Measurements from ENCODE around the gene ASCC3.

ASCC3 gene

DNA sequence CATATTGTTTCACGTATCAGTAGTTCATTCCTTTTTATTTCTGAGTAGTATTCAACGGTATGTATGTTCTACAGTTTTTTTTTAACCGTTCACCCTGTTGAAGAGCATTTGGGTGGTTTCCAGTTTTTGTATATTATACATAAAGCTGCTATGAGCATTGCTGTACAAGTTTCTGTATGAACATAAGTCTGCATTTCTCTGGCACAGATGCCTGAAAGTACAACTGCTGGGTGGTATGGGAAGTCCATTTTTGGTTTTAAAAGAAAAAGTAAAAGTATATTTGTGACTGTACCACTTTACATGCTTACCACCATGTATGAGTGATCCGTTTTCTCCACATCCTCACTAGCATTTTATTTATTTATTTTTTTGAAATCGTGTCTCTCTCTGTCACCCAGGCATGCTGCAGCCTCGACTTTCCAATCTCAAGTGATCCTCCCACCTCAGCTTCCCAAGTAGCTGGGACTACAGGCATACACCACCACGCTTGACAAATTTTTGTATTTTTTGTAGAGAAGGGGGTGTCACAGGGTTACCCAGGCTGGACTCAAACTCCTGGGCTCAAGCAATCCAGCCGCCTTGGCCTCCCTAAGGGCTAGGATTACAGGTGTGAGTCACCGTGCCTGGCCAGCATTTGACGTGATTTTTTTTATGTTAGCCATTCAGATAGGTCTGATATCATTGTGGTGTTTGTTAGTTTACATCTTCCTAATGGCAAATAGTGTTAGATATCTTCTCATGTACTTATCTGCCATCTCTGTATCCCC is 405.4 kb downstream of the ASCC3 start:
- no peaks in the 10 kb centered on the region for H3K9me3 Mint-ChIP-seq
- no peak for DNase-seq (ENCODE audit: low spot score)
- peaks cover 34% of the 10 kb centered on the region for H3K27me3 Mint-ChIP-seq (ENCODE audit: low read depth)
- peaks cover 25% of the 10 kb centered on the region for H3K4me1 Mint-ChIP-seq (ENCODE audit: low read depth)
- H3K4me3 Mint-ChIP-seq = no peak overlapping the region
- peaks cover 2% of the 10 kb centered on the region for H3K36me3 Mint-ChIP-seq (ENCODE audit: low read depth)
- no peak overlapping the region for H3K27ac Mint-ChIP-seq

DNA sequence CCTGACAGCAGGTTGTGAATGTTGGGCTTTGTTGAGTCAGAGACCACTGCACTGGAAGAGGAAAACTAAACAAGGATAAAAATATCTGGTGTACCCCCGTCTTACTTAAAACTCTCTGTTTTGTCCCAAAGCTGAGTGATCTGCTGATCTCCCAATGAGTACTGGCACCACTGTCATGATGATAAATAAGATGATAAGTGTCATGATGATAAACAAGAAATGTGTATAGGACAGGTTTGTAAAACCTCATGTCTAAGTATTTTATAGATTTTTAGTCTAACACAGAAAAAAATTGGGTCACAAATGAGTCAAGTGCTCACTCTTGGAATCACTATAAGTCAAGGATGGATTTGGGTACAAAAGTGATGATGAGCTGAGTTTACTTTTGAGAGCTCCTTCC is 407.9 kb downstream of the ASCC3 start:
- no peak for DNase-seq (ENCODE audit: low spot score)
- Mint-ChIP-seq H3K27ac (no peak overlapping the region), H3K9me3 (no peaks in the 10 kb centered on the region), H3K36me3 (ENCODE audit: low read depth) (peaks cover 2% of the 10 kb centered on the region), H3K27me3 (ENCODE audit: low read depth) (peaks cover 55% of the 10 kb centered on the region), H3K4me1 (ENCODE audit: low read depth) (peaks cover 25% of the 10 kb centered on the region), H3K4me3 (no peak overlapping the region)

DNA sequence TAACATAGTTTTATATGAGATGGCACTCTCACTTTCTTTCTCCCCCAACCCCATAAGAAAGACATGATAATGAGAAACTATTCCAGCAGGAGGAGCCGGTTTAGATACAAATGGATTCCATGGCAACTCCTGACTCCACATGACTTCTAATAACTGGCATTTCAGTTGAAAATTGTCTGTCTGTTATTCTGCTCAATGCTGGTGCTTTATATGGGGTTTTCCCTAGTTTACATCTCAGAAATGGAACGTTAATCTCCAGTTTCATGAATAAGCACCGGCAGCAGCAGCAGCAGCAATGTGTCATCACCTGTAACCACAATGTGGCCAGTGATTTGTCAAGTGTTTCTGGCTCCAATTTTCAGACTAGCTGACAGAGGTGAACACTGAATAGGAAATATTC is 408.5 kb downstream of the ASCC3 start:
- H3K9me3 Mint-ChIP-seq = peaks cover 4% of the 10 kb centered on the region
- peaks cover 2% of the 10 kb centered on the region for H3K36me3 Mint-ChIP-seq (ENCODE audit: low read depth)
- peak; percentile 75 for DNase-seq (ENCODE audit: low spot score)
- H3K4me3 Mint-ChIP-seq = peak overlapping the region; percentile 16
- peak overlapping the region; percentile 11 for H3K27ac Mint-ChIP-seq
- peaks cover 25% of the 10 kb centered on the region for H3K4me1 Mint-ChIP-seq (ENCODE audit: low read depth)
- peaks cover 60% of the 10 kb centered on the region for H3K27me3 Mint-ChIP-seq (ENCODE audit: low read depth)

DNA sequence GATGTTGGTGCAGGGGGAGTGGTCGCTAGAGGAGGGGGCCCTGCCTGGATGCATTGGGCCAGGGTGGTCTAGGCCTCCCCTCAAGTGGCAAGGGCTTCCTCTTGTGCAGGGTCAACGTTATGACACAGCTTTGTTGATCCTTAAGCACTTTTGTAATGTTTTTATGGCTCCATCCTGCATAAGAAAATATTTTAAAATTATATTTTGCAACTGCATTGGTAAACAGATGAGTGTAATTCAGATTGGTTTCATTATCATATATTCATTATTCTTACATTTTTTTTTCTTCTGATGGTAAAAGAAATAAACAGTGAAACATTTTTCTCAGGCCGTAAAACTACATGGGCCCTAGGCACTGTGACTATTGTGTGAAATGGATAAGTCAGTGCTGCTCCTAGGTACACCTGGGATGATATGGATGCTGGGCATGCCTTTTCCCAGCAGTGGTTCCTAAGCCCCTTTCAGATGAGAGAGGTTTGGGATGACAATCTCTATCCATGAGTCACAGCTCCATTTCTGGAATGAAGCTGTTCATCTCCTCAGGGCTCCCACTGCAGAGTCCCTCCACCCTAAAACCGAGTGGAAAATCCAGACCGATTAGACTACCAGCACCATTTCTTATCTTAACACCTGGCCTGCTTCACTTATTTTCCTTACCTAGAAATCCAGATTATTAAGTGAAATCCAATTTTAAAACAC is 410.6 kb downstream of the ASCC3 start:
- peaks cover 2% of the 10 kb centered on the region for H3K36me3 Mint-ChIP-seq (ENCODE audit: low read depth)
- peaks cover 26% of the 10 kb centered on the region for H3K4me1 Mint-ChIP-seq (ENCODE audit: low read depth)
- peaks cover 16% of the 10 kb centered on the region for H3K9me3 Mint-ChIP-seq
- H3K4me3 Mint-ChIP-seq = no peak overlapping the region
- H3K27me3 Mint-ChIP-seq (ENCODE audit: low read depth) = peaks cover 72% of the 10 kb centered on the region
- DNase-seq (ENCODE audit: low spot score) = no peak
- H3K27ac Mint-ChIP-seq = no peak overlapping the region

DNA sequence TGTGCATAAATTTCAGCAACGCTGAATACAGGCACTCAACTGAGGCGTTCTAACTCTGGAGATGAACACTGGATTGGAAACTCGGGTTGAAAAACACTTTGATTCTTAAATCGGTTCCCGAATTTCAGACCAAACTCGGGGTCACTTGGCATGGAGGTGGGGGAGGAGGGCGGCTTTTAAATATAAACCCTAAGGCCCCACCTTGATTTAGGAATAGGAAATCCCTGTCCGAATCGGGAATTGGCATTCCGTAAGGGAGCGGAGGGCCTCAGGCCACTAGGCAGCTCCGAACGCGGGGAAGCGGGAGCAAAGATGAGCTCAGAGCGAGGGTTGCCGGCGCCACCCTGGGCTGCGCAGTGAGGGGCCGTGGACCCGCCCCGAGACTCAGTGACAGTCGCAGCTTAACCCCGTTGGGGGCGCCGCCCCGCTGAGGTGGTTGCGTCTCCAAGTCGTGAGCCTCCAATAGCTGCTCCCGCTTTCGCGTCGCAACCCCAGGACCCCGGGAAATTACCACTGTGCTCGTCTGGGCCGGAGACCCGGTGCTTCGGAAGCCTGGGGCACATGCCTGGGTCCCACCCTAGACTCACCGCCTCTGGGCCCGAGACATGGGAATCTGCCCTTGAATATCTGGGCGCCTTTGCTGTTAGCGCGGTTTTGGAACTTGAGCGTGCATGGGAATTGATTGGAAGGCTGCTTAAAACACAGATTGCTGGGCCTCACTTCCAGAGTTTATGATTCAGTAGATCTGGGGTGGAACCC is 411.8 kb downstream of the ASCC3 start:
- peaks cover 16% of the 10 kb centered on the region for H3K9me3 Mint-ChIP-seq
- H3K36me3 Mint-ChIP-seq (ENCODE audit: low read depth) = peaks cover 2% of the 10 kb centered on the region
- no peak for DNase-seq (ENCODE audit: low spot score)
- H3K4me1 Mint-ChIP-seq (ENCODE audit: low read depth) = peaks cover 26% of the 10 kb centered on the region
- H3K27me3 Mint-ChIP-seq (ENCODE audit: low read depth) = peaks cover 77% of the 10 kb centered on the region
- H3K4me3 Mint-ChIP-seq = no peak overlapping the region
- H3K27ac Mint-ChIP-seq = no peak overlapping the region

DNA sequence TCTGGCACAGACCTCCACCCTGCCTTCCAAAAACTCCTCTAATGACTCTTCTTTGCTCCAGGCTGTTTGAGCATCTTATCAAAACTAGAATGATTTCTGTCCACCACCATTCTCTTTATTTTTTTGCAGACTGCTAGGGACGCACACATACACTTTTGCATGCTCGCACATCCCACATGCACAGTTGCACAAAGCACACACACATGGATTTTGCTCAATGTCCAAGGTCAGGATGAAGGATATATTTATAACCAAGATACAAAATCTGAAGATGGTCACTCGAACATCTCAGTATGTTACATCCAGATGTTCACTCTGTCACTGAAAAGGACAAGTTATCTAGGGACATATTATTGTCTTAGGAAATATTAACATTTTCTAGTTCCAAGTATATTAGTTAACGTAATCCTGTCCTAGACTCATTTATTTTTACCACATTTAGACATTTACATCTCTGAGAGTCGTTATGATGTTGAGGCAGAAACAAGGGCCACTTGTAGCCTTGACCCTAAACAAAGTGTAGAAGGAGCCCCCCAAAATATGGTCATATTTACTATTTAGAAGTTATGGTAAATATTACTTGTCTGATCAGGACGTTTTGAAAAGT is 413.0 kb downstream of the ASCC3 start:
- peaks cover 19% of the 10 kb centered on the region for H3K9me3 Mint-ChIP-seq
- no peak overlapping the region for H3K4me3 Mint-ChIP-seq
- H3K27ac Mint-ChIP-seq = no peak overlapping the region
- H3K27me3 Mint-ChIP-seq (ENCODE audit: low read depth) = peaks cover 79% of the 10 kb centered on the region
- DNase-seq (ENCODE audit: low spot score) = no peak
- H3K36me3 Mint-ChIP-seq (ENCODE audit: low read depth) = peaks cover 3% of the 10 kb centered on the region
- H3K4me1 Mint-ChIP-seq (ENCODE audit: low read depth) = peaks cover 21% of the 10 kb centered on the region

DNA sequence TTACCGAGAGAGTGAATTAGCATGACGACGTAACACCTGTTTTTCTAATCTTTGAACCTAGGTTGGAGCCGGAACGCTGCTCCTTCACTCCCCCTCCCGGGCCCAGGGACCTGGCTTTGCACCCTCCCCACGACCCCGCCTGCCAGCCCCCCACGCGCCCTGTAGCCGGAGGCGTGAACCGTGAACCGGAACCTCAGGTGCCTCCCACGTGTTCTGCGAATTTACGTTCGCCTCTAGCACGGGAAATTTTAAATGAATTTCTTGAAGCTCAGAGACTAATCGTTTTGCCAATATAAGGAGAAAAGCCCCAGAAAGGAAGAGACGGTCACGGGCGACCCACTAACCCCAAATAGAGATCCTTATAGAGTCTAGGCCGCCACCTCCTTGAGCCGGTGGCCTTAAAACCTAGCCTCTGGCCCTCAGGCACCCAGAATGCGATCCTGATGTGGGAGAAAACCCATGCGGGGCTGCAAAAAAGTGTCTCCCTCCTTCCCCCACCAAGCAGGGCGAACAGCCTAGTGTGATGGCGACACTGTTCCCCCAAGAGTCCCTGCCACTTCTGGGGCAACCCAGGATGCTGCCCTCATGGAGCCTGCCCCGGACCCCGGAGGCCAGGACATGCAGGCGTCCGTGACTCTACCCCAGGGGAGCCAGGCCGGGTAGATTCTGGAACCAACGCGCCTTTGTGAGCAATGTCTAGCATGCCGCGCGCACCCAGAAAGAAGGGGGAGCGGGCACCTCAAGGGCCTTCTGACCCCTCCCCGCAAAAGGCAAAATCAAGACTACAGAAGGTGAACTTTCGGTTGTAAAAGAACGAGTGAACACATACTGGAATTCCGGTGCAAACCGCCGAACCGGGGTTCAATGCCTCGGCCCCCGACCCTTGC is 413.8 kb downstream of the ASCC3 start:
- Mint-ChIP-seq H3K4me1 (ENCODE audit: low read depth) (peaks cover 16% of the 10 kb centered on the region), H3K36me3 (ENCODE audit: low read depth) (peaks cover 4% of the 10 kb centered on the region), H3K4me3 (no peak overlapping the region), H3K27ac (no peak overlapping the region), H3K27me3 (ENCODE audit: low read depth) (peaks cover 85% of the 10 kb centered on the region), H3K9me3 (peaks cover 21% of the 10 kb centered on the region)
- no peak for DNase-seq (ENCODE audit: low spot score)

DNA sequence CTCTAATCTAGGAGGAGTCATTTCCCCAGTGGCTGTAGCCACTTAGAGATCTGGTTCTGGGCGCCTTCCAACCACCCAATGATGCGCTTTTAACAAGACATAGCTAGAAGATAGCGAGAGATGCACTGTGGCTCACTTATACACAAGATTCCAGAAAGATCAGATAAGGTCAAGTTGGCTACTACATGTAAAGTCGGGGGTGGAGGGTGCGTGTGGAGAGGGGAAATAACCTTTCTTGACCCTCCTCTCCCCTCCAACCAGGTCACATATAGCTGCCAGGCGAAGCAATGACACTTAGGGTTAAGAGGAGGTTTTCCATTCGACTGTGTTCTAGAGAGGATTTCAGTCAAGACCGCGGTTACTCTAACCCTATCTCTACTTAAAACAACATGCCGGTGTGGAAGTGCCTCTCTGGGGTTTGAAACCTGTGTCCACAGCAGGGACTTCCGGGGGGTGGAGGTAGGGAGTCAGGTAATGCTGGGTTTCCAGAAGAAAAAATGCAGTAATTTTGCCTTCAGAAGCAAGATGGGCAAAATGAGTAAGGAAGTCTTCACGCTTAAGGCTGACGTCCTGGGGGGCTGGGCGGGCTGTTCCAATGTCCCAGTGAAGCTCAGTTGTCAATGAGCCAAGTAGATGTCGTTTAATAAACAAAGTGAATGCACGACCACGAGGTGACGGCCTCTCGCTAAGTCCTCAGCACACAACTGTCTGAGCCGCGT is 414.6 kb downstream of the ASCC3 start:
- peaks cover 91% of the 10 kb centered on the region for H3K27me3 Mint-ChIP-seq (ENCODE audit: low read depth)
- peaks cover 18% of the 10 kb centered on the region for H3K4me1 Mint-ChIP-seq (ENCODE audit: low read depth)
- H3K27ac Mint-ChIP-seq = peak overlapping the region; percentile 38
- H3K9me3 Mint-ChIP-seq = peaks cover 25% of the 10 kb centered on the region
- DNase-seq (ENCODE audit: low spot score) = no peak
- peaks cover 7% of the 10 kb centered on the region for H3K36me3 Mint-ChIP-seq (ENCODE audit: low read depth)
- peak overlapping the region; percentile 32 for H3K4me3 Mint-ChIP-seq

DNA sequence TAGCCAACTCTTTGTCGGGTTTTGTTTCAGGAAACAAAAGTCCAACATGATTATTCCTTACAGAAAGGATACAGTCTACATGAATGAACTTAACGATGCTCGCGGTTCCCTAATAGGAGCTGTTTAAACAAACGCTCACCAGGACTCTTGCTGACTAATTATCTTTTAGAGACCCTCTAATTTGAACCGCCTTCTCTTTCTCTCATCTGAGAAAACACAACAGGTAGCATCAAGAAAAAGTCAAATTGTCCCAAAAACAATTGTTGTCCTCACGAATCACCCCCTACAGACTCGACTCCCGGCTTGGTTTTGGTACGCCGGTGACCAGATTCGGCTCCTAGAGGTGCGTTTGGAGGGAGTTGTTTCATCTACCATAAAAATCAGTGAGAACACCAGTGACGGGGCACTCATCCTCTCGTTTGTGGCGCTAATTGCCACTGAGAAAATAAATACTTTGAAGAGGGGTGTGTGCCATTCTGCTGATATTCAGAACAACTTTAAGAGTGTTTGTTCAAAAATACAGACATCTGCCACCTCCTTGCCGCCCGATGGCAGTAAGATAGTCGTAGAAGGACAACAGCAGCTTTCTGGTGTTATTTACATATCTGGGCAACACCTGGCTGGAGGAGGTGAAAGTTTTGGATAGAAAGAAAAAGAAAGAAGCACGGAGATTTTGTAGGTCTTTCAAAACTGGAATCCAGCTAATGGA is 415.3 kb downstream of the ASCC3 start:
- Mint-ChIP-seq H3K27me3 (ENCODE audit: low read depth) (peaks cover 90% of the 10 kb centered on the region), H3K27ac (peak overlapping the region; percentile 52), H3K36me3 (ENCODE audit: low read depth) (peaks cover 7% of the 10 kb centered on the region), H3K4me3 (no peak overlapping the region), H3K9me3 (peaks cover 25% of the 10 kb centered on the region), H3K4me1 (ENCODE audit: low read depth) (peaks cover 20% of the 10 kb centered on the region)
- no peak for DNase-seq (ENCODE audit: low spot score)

DNA sequence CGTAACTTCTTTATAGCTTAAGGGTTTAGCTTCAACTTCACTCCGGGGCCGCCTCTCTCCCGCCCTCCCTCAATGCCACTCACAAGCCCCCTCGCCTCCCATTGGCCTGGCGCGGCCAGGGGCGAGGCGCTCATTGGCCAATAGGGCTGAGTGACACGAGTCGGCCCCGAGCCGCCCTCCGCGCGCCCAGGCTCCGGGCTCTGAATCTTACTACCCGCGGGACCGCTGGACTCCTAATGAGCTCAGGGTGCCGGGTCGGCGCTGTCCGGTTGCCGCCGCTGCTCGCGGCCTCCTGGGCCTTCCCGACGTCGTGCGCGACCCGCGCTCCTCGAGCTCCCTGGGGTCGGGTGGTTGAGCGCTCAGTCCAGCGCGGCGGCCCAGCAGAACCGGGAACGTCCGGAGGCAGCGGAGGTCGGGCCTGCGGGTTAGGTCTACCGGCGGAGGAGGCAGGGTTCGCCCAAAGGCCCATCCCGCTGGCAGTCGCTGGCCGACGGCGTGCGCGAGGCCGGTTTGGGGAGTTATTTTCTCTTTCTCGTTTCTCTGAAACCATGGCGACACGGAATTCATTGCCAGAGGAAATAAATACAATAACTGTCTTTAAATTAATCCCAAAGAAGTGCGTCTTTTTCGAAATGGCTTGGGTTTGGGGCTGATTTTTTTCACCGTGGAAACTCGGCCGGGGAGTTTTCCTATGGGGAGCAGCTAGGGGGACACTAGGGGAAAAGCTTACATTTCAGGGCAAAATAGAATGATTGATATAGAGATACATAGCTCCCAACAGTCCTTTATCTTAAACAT is 416.0 kb downstream of the ASCC3 start, which contains the start of gene SIM1:
Gene SIM1, minus strand, starts transcription at position 19 of the 798 bp plus-strand sequence. CDS start 1,453 bp downstream, outside the sequence.
- Mint-ChIP-seq H3K4me3 (peak within 1 kb of the TSS; percentile 34), H3K4me1 (ENCODE audit: low read depth) (peaks cover 20% of the 10 kb centered on the region), H3K27ac (peak within 1 kb of the TSS; percentile 68), H3K27me3 (ENCODE audit: low read depth) (peaks cover 90% of the 10 kb centered on the region), H3K9me3 (peaks cover 25% of the 10 kb centered on the region), H3K36me3 (ENCODE audit: low read depth) (peaks cover 7% of the 10 kb centered on the region)
- no peak for DNase-seq (ENCODE audit: low spot score)

DNA sequence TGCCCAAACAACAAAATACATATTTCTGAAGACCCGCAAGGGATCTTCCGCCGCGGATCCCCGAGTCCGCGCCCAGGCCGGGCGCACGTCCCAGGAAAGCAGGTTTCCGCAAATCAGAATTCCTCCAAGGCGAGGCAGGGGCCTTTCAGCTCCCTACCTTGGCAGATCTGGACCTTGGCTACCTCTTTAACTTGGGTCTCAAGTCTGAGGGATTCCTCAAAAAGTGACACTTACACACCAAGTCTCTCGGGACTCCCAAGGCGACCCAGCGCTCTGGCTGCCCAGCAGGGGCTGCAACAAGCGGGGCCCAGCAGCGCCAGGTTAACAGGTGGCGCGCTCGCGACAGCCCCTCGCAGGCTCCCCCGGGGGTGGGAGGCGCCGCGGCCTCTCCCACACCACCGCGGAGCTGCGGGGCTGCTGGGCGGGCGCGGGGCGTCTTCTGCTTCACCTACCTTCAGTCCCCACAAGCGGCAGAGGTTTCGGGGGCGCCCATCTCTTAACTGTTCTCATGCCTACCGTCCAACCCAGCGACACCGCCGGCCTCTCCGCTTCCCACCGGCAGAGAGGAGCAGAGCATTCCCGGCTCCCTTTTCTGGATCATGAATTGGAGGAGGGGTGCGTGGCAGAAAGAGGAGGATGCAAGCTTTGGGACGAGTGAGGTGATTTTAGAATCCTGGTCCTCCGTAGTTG is 416.8 kb downstream of the ASCC3 start:
- H3K9me3 Mint-ChIP-seq = peaks cover 25% of the 10 kb centered on the region
- H3K27me3 Mint-ChIP-seq (ENCODE audit: low read depth) = peaks cover 90% of the 10 kb centered on the region
- H3K36me3 Mint-ChIP-seq (ENCODE audit: low read depth) = peaks cover 7% of the 10 kb centered on the region
- H3K4me3 Mint-ChIP-seq = no peak overlapping the region
- DNase-seq (ENCODE audit: low spot score) = no peak
- peaks cover 20% of the 10 kb centered on the region for H3K4me1 Mint-ChIP-seq (ENCODE audit: low read depth)
- H3K27ac Mint-ChIP-seq = no peak overlapping the region
